ENCODE measurements around the gene TVP23B.

DNA sequence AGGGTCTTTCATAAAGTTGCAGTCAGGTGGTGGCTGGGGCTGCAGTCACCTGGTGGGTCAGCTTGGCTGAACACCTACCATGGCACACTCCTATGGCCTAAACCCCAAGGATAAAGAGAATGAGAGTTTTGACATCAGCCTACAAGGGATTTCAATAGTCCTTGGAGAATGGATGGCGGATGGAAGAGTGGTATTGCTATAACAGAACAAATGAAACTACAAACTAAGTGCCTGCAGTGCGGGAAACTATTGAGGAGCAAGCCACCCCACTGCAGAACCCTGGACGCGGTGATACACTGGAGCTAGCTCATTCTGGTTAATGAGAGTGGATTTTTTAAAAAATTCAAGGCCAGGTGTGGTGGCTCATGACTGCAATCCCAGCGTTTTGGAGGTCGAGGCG, 74.0 kb downstream of the TVP23B start:
- TF ChIP-seq ZFP30 (CRISPR knock-in tag; IDR thresholded peaks at IDR 0.05) = no peak
- no peak for TF ChIP-seq SNAI2 (CRISPR knock-in tag; IDR thresholded peaks at IDR 0.05)
- TF ChIP-seq ZFP3 (CRISPR knock-in tag; IDR thresholded peaks at IDR 0.05) = no peak
- TF ChIP-seq TOX (CRISPR knock-in tag; IDR thresholded peaks at IDR 0.05; ENCODE audit: borderline replicate concordance) = no peak
- TF ChIP-seq RARB (CRISPR knock-in tag; IDR thresholded peaks at IDR 0.05) = no peak
- TF ChIP-seq, protein P1, sequence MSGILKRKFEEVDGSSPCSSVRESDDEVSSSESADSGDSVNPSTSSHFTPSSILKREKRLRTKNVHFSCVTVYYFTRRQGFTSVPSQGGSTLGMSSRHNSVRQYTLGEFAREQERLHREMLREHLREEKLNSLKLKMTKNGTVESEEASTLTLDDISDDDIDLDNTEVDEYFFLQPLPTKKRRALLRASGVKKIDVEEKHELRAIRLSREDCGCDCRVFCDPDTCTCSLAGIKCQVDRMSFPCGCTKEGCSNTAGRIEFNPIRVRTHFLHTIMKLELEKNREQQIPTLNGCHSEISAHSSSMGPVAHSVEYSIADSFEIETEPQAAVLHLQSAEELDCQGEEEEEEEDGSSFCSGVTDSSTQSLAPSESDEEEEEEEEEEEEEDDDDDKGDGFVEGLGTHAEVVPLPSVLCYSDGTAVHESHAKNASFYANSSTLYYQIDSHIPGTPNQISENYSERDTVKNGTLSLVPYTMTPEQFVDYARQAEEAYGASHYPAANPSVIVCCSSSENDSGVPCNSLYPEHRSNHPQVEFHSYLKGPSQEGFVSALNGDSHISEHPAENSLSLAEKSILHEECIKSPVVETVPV (CRISPR knock-in tag; IDR thresholded peaks at IDR 0.05) = no peak
- TF ChIP-seq ARNTL (CRISPR knock-in tag; IDR thresholded peaks at IDR 0.05; ENCODE audit: borderline replicate concordance, low read depth) = no peak
- TF ChIP-seq OSR1 (CRISPR knock-in tag; IDR thresholded peaks at IDR 0.05) = no peak
- TF ChIP-seq, protein P2, sequence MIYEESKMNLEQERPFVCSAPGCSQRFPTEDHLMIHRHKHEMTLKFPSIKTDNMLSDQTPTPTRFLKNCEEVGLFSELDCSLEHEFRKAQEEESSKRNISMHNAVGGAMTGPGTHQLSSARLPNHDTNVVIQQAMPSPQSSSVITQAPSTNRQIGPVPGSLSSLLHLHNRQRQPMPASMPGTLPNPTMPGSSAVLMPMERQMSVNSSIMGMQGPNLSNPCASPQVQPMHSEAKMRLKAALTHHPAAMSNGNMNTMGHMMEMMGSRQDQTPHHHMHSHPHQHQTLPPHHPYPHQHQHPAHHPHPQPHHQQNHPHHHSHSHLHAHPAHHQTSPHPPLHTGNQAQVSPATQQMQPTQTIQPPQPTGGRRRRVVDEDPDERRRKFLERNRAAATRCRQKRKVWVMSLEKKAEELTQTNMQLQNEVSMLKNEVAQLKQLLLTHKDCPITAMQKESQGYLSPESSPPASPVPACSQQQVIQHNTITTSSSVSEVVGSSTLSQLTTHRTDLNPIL (CRISPR knock-in tag; IDR thresholded peaks at IDR 0.05; ENCODE audit: low read depth) = no peak
- no peak for TF ChIP-seq ZNF565 (CRISPR knock-in tag; conservative IDR thresholded peaks at IDR 0.05; ENCODE audit: low read depth)
- no peak for TF ChIP-seq ISL1 (CRISPR knock-in tag; IDR thresholded peaks at IDR 0.05)
- no peak for TF ChIP-seq ZC3H10 (CRISPR knock-in tag; IDR thresholded peaks at IDR 0.05)

All from SK-N-SH treated with all-trans-retinoic acid at 6 μM for 48 hours (cell line).